HG03139 (cell line): ENCODE results near the gene NHSL2.
"Not testable (repeated sequence)": the region's sequence is repeated elsewhere in the genome, so short reads cannot be mapped to it uniquely, and the experiment has no call there.

ENCODE experiments used
- ATAC-seq: cut with Tn5 transposase; IDR thresholded peaks from one replicate; pipeline ENCODE4 v1.9.1; 2021; ENCODE audit not compliant: unreplicated experiment

Gene NHSL2

DNA sequence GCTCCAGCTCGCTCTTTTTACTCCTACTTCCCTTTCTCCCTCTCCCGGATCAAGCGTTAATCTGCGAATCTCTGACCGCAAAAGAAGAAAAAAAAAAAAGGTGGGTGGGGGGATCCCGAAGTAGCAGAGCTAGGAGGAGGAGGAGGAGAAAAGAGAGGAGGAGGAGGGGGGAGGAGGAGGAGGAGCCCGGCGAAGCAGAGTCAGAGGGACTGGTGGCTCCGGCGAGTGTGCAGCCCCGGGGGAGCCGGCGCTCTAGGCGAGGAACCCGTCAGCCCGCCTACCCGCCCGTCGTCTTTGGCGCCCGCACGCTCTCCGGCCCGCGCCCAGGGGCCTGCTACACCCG is at the start of gene NHSL2:
Gene NHSL2 (plus strand): TSS at position 203 of the 343 bp plus-strand sequence.
- ATAC-seq: no peak

DNA sequence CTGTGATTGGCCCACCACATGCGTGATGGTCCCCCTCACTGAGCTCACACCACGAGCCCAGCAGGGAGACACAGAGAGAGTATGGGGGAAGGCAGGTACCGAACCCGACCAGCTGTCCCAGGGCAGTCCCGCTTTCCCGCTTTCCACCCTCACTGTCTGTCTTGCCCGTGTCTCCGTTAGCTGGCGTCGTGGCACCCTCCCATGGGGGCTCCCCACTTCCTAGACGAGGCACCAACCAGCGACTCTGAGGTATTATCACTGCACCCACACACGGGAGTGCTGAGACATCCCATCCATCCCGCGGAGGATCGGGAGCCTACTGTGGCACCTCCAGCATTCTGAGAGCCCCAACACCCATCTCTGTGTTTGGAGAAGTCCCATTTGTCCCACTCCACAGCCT is 43.0 kb upstream of the NHSL2 start:
- no peak for ATAC-seq

DNA sequence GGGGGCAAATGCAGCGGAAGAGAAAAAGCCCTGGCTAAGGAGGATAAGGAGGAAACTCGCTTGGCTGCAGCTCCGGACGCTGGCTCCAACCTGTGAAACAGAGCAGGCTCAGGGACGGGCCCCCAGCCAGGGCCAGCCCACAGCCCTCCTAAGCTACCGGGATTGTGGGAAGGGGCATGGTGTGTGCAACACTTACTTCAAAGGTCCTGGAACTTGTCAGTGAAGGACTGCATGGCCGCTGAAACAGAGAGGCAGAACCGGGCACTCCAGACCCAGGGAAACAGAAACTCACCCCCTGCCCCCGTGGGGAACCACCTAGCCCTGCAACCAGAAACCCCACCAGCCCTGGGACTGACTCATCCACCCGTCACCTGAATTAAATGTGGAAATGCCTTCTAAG is 41.1 kb upstream of the NHSL2 start:
- not testable (repeated sequence) for ATAC-seq

DNA sequence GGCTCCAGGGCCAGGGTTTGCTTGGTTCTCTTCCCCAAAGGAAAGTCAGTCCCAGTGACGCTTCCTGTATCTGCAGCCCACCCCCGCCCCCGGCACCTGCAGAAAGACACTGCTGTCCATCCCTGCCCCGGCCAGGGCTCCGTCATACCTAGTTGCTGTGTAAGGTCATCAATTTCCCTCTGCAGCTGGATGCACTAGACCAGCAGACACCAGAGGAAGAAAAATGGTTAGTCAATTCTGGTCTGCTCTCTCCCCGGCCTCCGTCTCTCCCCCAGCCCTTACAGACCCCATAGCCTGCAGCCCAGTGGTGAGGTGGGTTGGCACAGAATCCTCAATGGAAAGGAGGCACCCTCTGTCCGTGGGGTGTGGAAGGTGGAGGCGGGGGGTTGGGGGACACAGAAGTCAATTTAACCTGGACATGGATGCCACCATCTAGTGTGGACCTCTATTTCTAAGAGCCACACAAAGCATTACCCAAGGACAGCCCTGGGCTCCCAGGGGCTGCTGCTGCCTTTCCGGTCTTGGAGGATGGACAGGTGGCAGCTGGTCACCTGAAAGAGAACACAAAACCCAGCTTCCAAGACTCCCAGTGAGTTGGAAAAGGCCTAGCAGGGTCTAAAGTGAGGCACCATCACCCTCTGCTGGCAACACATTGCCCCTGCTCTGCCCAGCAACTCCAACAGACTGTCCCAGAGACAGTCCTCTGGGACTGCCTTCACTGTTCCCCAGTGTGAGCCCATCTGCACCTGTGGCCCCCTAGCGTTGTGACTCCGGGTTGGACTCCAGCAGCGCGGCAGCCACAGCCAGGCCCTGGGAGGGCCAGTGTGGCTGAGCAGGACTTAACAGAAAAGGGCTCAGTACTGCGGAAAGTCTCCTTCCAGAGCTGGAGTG is 40.2 kb upstream of the NHSL2 start:
- ATAC-seq: no peak

DNA sequence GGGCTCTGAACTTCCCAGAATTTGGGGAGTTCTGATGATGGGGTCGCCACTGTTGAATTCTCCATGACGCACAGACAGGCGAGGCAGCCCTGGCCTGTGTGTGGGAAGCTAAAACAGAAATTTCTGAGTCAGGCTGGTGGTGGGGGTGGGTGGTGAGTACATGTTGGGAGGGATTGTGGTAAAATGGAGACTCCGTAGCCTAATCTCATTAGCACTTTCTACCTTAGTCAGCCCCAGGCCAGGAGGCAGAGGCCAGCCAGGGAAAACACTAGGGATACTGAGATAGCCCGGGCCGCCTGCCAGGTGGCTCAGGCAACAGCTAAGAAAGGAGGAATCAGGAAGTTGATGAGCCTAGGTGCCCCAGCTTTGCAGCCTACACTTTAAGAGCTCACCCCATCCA is 39.3 kb upstream of the NHSL2 start:
- no peak for ATAC-seq

DNA sequence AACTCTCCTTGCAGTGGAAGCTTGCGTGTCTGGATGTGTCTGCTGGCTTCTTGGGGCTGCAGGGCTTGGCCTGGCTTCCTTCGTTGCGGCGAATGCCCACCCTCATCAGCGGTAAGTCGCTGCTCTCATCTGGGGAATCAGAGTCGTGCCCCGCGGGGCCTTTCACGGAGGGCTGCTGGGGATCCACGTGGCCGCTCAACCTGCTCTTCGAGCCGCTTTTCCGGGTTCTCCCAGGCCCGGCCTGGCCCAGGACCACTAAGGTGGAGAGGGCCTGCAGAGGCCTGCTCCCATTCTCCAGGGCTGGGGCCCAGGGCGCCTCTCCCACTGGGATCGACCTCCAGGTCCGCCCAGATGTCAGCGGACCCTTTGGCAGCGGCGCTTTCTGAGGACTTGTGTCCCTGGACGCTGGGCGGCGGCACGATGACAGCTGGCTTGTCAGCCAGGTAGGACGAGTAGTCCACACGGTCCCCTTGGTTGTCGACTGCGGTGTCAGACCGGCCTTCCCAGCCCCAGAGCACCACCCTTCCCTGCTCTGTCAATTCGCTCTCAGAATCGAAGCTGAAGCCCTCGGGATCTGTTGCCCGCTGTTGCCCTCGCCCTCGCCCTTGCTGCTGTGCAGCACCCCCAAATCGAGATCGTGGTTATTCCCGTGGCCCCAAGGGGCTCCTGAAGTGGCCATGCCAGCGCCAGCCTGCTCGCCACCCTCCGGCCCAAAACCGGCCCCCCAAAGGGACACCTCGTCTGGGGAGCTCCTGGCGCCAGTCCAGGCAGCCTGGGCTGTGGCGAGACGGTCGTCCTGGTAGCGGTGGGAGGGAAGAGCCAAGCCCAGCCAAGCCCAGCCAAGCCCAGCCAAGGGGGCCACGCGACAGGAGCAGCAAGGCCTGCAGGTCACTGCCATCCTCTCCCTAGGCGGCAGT is 37.8 kb upstream of the NHSL2 start:
- no peak for ATAC-seq

DNA sequence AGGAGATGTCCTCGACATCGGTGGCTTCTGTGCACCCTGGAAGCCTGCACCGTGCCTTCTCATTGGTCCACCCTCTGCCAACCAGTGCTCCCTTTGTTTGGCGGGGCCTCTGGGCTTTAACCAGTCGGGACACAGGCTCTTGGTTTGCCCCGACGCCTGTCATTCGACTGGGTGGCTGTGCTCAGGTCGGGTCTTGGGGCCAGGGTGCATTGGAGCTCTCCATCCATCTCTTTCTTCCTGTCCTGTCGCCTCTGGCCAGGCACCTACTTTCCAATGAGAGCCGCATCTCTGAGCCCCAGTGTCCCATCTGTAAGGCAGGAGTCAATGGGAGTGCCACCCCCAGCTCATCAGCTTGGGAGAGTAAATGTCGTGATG is 37.2 kb upstream of the NHSL2 start:
- no peak for ATAC-seq

DNA sequence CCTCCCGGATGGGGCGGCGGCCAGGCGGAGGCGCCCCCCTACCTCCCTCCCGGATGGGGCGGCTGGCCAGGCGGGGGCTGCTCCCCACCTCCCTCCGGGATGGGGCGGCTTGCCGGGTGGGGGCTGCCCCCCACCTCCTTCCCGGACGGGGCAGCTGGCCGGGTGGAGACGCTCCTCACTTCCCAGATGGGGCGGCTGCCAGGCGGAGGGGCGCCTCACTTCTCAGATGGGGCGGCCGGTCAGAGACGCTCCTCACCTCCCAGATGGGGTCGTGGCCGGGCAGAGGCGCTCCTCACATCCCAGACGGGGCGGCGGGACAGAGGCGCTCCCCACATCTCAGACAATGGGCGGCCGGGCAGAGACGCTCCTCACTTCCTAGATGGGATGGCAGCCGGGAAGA is 33.8 kb upstream of the NHSL2 start:
- not testable (repeated sequence) for ATAC-seq

DNA sequence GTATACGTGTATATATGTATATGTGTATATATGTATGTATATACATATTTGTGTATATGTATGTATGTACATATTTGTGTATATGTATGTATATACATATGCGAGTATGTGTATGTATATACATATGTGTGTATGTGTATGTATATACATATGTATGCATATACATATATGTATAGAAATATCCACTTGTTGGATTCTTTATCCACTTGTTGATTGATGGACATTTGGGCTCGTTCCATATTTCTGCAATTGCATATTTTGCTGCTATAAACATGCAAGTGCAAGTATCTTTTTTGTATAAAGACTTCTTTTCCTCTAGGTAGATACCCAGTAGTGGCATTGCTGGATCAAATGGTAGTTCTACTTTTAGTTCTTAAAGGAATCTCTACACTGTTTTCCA is 25.5 kb upstream of the NHSL2 start:
- no peak for ATAC-seq

DNA sequence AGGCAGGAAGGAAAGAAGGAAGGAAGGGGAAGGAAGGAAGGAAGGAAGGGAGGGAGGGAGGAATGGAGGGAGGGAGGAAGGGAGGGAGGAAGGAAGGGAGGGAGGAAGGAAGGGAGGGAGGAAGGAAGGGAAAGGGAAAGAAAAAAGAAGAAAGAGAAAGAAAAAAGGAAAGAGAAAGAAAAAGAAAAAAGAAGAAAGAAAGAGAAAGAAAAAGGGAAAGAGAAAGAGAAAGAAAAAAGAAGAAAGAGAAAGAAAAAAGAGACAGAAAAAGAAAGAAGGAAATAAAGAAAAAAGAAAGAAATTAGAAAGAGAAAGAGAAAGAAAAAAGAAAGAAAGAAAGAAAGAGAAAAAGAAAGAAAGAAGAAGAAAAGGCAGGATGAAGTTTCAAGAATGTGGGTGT is 15.0 kb upstream of the NHSL2 start:
- ATAC-seq: no peak

DNA sequence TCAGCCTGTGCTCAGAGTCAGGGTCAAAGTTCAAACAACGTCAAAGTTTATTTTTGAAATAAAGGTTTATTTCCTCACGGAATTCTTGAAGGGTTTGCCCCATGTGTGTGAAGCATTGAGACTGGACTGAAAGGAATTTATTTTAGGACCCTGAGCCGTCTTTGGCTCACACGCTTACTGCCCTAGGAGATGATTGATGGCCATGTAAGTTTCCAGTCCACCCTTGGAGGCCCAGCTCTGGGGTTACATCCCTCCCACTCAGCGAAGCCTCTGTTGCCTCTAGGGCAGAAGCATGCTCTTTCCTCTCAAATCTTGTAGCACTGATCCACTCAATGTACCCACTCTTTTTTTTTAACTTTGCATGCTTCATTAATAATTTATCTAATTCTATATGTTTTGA is 4.5 kb upstream of the NHSL2 start:
- no peak for ATAC-seq

DNA sequence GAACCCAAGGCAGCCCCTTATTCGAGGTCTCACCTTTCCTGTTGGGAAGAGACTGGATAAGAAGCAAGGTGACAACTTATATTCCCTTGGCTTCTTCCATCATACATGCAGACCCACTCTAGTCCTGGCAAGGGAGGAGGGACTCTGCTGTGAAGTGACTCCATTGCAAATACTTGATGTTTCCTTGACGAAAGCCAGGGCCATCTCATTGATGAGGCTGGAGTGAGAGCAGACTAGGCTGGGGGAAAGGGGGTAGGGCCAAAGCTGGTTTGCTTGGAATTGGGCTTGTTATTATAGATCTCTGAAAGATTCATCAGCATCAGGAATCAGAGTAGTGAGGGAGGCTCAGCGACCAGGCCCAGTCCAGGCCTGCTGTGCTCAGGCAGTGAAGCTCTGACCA is 2.3 kb upstream of the NHSL2 start:
- no peak for ATAC-seq

DNA sequence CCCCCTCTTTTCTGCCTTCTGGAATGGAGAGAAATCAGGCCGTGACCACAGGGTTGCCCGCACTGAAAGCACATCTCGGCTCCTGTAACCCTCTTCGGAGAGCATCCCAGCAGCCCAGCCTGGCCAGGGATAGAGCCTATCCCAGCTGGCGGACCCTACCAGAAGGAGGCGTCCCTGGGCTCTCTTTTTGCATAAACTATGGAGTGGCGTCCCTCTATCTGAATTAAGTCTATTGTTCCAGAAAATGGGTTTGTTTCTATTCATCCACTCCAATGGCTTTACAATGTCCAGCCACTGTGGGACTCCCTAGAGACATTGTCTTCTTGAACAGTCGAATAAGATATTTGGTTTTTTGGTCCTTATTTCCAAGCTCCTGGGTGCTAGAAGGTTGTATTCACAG is 689 bp upstream of the NHSL2 start:
- no peak for ATAC-seq

DNA sequence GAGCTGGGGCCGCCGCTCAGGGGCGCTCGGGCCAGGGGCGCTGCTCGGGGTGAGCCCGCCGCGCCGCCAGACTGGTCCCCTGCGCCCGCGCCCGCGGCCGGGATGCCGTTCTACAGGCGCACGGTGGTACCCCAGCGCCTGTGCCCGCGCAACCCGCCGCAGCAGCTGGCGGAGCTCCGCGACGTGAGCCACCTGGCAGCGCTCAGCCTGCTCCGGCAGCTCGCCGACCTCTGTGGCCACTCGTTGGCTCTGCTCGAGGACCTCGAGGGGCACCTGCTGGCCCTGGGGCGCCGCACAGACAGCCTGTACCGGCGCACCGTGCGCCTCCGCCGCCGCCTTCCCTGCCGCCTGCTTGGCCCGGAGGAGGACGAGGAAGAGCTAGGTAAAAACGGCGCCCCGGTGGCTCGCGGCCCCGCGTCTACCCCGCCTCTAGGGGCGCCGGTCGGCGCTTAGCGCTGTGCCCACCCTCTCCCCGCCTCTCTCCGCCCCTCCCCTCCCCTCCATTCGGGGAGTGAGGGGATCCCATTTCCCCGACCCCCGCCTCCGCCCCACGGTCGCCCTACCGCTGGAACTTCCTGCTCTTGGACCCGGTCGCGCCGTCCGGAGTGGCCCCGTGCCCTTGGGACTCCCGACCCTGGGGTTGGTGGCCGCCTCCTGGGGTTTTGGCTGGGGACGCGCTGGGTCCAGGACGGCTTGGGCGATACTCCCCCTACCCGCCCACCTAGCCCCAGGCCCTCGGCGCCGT is 513 bp downstream of the NHSL2 start:
- no peak for ATAC-seq

DNA sequence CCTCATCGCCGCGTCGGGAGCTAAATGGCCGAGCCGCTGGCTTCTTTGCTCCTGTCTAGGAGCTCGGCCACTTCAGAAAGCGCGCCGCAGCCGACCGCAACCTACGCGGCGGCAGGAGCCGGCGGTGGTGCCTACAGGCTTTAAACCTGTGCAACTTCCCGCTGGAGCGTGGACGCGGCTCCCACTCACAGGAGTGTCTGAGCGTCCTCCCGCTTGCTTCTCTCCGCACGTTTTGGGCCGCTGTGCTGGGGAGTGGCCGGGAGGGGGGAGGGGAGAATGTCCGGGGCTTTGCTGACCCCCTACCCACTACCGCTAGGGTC is 1.0 kb downstream of the NHSL2 start:
- no peak for ATAC-seq

DNA sequence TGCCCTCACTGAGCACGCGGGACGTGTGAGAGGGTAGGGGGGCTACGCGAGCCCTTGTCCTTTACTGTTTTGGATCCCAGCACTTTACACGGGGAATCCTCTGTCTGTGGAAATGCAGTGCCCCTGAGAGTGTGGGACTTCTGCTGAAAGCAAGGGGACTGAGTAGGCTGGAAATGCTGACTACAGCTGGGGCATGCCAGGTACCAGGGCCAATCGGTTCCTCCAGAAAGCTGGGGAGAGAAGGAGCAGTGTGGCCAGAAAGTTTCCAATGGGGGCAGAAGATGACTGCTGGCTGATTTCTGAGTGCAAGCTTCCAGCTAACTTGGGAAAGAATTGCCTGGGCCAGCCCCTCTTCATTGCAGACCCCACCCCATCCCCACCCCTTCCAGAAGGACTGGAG is 1.5 kb downstream of the NHSL2 start:
- ATAC-seq: no peak

DNA sequence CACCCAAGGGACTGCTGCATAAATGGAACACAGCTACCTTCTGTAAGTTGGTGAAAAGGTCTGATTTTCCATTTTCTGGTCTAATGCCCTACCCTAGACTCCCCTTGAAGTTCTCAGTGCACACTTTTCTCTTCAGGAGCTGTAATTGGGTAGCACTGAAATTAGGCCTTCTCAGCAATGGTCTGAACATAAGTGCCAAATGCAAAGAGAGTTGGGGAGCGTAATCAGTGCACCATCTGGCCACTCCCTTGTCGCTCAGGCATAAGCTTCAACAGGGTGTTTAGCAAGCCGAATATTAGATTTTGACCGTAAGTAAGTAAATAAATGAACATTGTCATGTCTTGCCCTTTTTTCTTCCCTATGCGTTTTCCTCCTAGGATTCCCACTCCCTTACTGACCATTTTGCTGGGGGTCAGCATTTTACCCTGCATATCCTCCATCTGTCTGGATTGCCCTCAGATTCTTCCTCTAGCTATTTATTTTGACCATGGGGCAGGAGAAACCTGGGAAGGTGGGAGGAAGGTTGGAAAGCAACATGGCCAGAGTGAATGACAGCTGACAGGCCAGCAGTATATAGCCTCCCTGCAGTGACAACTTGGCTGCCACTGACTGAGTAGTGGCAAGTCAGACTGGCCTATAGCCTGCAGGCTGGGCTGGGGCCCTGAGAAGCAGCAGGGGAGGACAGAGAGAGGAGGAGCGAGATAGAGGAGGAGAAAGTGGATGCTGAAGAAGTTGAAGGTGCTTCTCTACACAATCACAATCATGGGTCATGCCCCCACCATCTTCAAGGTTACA is 2.7 kb downstream of the NHSL2 start:
- no peak for ATAC-seq

DNA sequence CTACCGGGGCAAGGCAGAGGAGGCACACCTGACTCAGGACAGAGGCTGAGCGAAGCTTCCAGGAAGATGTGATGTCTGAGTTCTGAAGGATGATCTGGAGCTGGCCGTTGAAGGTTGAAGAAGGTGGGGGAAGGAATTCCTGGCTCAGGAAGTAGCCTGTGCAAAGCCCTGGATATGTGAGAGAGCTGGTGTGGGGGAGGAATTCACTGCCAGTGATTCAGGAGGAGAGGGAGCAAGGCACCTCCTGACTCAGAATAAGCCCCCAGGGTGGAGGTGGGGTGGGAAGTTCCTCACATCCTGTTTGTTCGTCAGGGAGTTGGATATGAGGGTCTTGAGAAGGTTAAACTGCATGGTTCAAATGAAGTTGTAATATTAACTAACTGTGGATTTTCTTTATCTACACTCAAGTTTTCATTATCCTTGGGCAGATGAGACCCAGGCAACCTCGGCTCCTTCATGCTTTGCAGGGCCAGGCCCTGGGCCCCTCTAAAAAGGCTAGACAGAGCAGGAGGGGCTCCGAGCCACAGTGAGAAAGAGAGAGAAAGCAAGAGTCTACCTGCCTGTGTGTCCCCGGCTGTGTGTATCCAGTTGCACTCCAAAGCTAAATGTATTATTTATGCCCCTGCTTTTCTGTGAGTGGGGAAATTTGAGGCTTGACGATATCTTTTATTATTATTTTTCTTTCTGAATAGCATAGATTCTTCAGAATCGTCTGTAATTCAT is 7.1 kb downstream of the NHSL2 start:
- ATAC-seq: no peak

DNA sequence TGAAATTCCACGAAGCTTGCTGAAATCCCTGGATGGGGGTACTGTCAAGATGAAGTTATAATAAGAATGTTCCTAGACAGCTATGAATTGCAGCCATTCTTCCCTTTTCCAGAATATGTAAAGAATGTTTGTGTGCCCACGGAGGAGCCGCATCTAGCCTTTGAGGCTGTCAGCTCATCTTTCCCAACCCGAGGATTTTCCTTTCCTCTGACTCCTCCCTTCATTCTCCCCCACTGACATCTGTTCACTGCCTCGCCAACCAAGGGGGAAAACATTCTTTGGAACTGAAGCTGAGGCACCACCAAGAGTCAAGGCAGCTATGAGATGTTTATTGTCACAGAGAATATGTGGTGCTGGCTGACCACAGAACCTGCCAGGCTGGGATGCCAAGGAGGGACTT is 8.8 kb downstream of the NHSL2 start:
- no peak for ATAC-seq

DNA sequence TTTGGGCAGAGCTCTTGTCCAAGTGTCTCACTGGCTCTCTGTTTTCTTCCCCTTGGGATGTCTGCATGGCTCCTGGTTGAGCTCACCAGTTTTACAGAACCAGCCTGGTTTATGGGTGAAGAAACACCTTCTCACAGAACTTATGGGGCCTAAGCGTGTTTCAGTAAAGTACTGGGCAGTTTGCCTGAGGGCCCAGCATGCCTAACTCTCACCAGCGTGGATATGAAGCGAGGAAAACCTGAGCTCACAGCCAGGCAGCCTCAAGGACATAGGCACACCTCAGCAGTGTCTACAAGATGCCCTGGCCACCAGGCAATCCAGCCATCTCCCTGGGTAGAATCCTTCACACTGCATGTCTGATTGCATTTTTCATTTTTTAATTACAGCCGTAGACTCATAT is 9.2 kb downstream of the NHSL2 start:
- no peak for ATAC-seq
